ENCODE results near the gene ERBB3. TPM values are rescaled to one million over a fixed set of nuclear protein-coding genes. Genes with fewer than 3 reads are reported as not detected.

Gene ERBB3
- total RNA-seq, 1 experiment from 2014 or later = 56.5 TPM

GRCh38 chr12:56078427-56078826, 1.5 kb upstream of the ERBB3 start:
- peaks cover 0 to under 1% (median under 1%) of the 10 kb centered on the region in 3 experiments; a peak in 6 of 7 replicates for H3K36me3 Mint-ChIP-seq (ENCODE audit: insufficient read depth in 1 of 3, low read depth in 3 of 3)
- H4K8ac ChIP-seq (replicated peaks; ENCODE audit: insufficient read length, low read depth, low read length) = no peak overlapping the region
- no peaks in the 10 kb centered on the region for H3K27me3 Mint-ChIP-seq (ENCODE audit: low read depth)
- peak overlapping the region; percentile 57 for H3K4me2 ChIP-seq (ENCODE audit: insufficient read depth, insufficient read length, low read length)
- peak overlapping the region; percentile 83 to 93 for H3K4me3 Mint-ChIP-seq
- peaks cover 3% of the 10 kb centered on the region in 2 experiments; a peak in 4 of 5 replicates for H3K9me3 Mint-ChIP-seq
- H3K4me1 Mint-ChIP-seq = peaks cover 19 to 22% of the 10 kb centered on the region in 2 experiments
- H2AFZ ChIP-seq (ENCODE audit: low read length) = no peak overlapping the region
- no peak overlapping the region for H2BK12ac ChIP-seq (ENCODE audit: insufficient read length, low read depth, low read length)
- H4K91ac ChIP-seq (ENCODE audit: insufficient read length, low read depth, low read length) = no peak overlapping the region
- no peaks in the 10 kb centered on the region for H3K9me3 ChIP-seq (ENCODE audit: control insufficient read depth, low read depth, low read length)
- no peak overlapping the region for H3K18ac ChIP-seq (ENCODE audit: insufficient read length, low read depth, low read length)
- no peak overlapping the region for H2BK5ac ChIP-seq (ENCODE audit: insufficient read length, low read length)
- peak overlapping the region; percentile 32 to 94 (median 67); a peak in 4 of 7 replicates for H3K27ac Mint-ChIP-seq
- H2BK15ac ChIP-seq (ENCODE audit: low read depth, low read length) = no peak overlapping the region
- TF ChIP-seq CTCF (conservative IDR thresholded peaks at IDR 0.05) = no peak
- no peak overlapping the region for H2AK5ac ChIP-seq (ENCODE audit: insufficient read length, low read length)
- H4K20me1 ChIP-seq (ENCODE audit: control insufficient read depth, insufficient read depth, insufficient read length) = no peaks in the 10 kb centered on the region
- H3K56ac ChIP-seq (ENCODE audit: insufficient read length, low read depth, low read length) = no peak overlapping the region
- no peak for DNase-seq
- no peak overlapping the region for H4K5ac ChIP-seq (ENCODE audit: insufficient read length, low read depth, low read length)
- H3K23ac ChIP-seq (ENCODE audit: insufficient read length, low read depth, low read length) = no peak overlapping the region
- H3K14ac ChIP-seq (ENCODE audit: insufficient read depth, low read length) = no peak overlapping the region
- H3T11ph ChIP-seq (ENCODE audit: low read length) = no peak overlapping the region
- no peak overlapping the region for H3K9ac ChIP-seq (ENCODE audit: extremely low read depth, insufficient read length, low read length)
- H3K27ac ChIP-seq (ENCODE audit: insufficient read length, low read depth, low read length) = peak overlapping the region; percentile 29
- no CpG with 5 or more reads among the region's 1 CpG for WGBS (ENCODE audit: extremely low coverage, insufficient read length, low lambda C conversion rate)
- H3K27me3 ChIP-seq (ENCODE audit: insufficient read depth, low read length) = no peaks in the 10 kb centered on the region; the same call in 1 of the 2 replicates
- H3K4me1 ChIP-seq (ENCODE audit: insufficient read depth, low read length) = 0 out of 2 replicates have a peak, but pooled peaks cover 4% of the 10 kb centered on the region
- H3K79me1 ChIP-seq (ENCODE audit: insufficient read depth, low read depth, low read length, poor library complexity, severe bottlenecking) = no peaks in the 10 kb centered on the region
- H3K23me2 ChIP-seq (ENCODE audit: insufficient read length, low read depth, low read length, poor library complexity, severe bottlenecking) = peaks cover 13% of the 10 kb centered on the region
- H2BK20ac ChIP-seq (ENCODE audit: low read depth, low read length, poor library complexity, severe bottlenecking) = no peak overlapping the region
- H3K79me2 ChIP-seq (ENCODE audit: insufficient read depth, low read length) = peaks cover 7% of the 10 kb centered on the region; the same call in 1 of the 2 replicates
- no peak overlapping the region for H3K4ac ChIP-seq (ENCODE audit: low read depth, low read length)
- H2BK120ac ChIP-seq (ENCODE audit: low read depth, low read length, poor library complexity, severe bottlenecking) = no peak overlapping the region
